Femur (tissue), 1 donor: ENCODE measurements around the gene ROMO1.
A peak's percentile ranks its signal among the peaks of the same experiment; 100 is the strongest.
"Not testable (repeated sequence)": the region's sequence is repeated elsewhere in the genome, so short reads cannot be mapped to it uniquely, and the experiment has no call there.

Experiments used
- DNase-seq: peaks from one replicate; pipeline ENCODE4 v3.0.0-alpha.2; 2017

ROMO1 gene

GRCh38 chr20:35731862-35732643, 32.8 kb downstream of the ROMO1 start:
- no peak for DNase-seq

DNA sequence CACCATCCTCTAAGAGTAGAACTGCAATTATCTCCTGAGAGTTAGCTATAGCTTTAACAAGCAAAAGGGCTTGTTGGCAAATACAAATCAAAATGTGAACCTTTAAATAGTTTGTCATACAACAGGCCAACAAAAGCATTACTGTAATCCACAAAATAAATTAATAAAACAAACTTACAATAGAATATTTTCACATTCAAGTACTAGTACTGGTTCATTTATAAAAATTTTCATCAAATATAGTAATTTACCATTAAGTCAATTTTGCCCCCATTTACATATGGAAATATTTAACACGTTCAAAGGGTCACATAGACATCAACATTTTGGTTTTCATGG, 33.4 kb downstream of the ROMO1 start:
- DNase-seq: no peak

DNA sequence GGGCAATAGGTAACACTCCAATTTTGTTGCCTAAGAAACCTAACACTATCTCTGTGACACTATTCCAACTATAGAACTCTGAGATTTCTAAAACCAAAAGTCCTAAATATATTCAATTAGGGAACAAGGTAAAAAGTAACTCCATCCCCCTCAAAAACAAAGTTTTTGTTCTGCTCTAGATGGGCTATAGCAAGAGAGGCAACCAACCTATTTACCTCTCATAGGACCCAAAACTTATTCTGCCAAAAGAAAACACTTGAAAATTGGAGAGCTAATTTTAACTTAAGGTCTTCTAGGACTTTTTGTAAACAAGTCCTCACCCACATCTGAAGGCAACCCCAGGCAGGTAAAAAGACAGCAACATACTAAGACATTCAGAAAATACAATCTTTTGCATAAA, 35.2 kb downstream of the ROMO1 start:
- no peak for DNase-seq

- no peak for DNase-seq
Observed at GRCh38 chr20:35734777-35735649, 35.8 kb downstream of the ROMO1 start.

GRCh38 chr20:35735826-35736470, 36.7 kb downstream of the ROMO1 start:
- DNase-seq: no peak

GRCh38 chr20:35737865-35738333, 38.7 kb downstream of the ROMO1 start:
- DNase-seq: no peak

GRCh38 chr20:35738410-35739179, 39.4 kb downstream of the ROMO1 start:
- DNase-seq: no peak

DNA sequence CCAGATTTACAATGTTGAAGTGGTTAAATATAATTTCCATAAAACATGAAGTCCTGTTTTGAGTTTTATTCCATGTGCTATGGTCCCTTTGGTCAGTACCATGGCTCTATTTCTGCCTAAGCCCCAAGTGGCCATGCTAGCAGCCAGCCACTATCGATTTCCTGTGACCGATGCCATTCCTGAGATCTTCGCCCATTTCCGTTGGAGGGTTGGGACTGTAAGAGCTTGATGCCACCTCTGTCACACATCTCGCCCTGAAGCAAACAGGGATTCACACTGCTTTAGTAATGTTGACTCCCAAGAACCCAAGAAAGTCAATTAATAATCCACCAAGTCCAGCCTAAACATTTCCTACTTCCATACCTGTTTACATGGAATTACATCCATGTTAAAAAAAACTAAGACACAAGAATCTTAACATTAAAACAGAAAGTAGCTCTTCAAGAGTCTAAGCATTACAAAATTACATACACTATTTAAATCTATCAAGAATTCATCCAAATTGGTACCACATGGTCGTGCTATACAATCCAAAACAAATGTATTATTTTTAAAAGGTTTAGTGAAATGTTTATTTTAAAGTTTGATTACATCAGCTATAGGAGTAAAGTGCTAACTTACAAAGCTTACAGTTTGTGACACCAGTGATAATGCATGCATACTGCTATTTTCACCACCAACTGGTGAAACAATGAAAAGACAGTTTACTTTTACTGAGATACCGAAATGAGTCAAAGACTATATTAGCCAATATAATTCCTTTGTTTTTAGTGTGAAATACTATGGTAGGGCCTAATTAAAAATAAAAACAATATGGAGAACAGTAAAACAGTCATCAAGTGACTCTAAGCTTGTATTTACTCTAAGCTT, 40.3 kb downstream of the ROMO1 start:
- no peak for DNase-seq

DNA sequence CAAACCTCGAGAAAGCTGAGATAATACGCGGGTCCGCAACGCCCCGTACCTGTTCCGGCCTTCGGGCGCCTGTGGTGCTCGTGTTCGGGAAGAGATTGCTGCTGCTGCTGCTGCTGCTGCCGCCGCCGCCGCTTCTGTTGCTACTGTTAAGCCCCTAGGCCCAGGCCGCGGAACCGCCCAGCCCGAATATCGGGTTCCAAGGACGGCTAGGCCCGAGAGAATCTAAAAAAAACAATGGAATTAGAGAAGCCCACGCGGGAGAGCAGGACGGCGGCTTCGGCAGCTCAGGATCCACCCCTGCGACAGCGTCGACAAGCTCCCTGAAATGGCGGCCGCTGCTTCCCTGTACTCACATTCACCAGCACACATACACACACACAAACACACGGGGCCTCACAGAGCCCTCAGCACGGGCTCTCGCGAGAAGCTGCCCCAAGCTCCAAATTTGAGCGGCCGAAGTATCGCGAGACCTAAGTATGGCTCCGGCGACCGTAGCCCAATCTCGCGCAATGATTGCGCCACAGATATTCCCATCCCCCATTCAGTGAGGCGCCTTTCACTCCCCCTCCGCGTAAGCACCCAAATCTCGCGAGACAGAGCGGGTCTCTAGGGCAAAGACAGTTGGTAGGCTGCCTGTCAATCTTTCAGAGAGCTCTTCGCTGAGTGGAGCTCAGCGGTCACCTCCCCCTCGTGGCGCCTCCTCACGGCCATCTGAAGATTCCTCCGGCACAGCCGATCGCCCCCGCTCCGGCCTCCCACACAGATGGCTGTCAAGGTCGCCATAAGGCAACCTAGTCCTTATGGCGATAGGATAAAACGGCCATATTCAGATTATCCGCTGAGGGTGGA, 42.9 kb downstream of the ROMO1 start, which contains the start of gene RBM39:
TSS of gene RBM39 (minus strand) at position 369 of the 849 bp plus-strand sequence. CDS start 1,386 bp downstream, outside the sequence.
- DNase-seq: peak; percentile 100

- no peak for DNase-seq
Observed at GRCh38 chr20:35742741-35743523, 43.7 kb downstream of the ROMO1 start.

GRCh38 chr20:35743693-35744491, 44.7 kb downstream of the ROMO1 start:
- no peak for DNase-seq

GRCh38 chr20:35744492-35744841, 45.3 kb downstream of the ROMO1 start:
- DNase-seq: not testable (repeated sequence)
